CD4-positive, alpha-beta T cell treated with Interleukin-21 for 1 hour (primary cell): ENCODE results near the gene PMM2.
"Not testable (repeated sequence)": the region's sequence is repeated elsewhere in the genome, so short reads cannot be mapped to it uniquely, and the experiment has no call there.

Experiments
- DNase-seq: peaks from one replicate; pipeline ENCODE4 v3.0.0-alpha.2; 2020

Gene PMM2

DNA sequence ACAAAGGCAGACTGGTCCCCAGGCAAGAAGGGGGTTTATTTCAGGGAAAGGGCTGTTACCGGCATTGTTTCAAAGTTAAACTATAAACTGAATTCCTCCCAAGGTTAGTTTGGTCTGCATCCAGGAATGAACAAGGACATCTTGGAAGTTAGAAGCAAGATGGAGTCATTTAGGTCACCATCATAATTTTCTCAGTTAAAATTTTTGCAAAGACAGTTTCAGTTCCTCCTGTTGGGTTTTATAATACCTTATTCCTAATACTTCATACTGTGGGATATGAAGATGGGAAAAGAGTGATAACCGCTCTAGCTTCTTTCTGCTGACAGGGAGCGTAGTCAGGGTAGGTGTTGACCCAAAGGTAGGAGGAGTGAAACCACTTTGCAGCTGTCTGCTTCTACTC, 24.8 kb downstream of the PMM2 start:
- no peak for DNase-seq

DNA sequence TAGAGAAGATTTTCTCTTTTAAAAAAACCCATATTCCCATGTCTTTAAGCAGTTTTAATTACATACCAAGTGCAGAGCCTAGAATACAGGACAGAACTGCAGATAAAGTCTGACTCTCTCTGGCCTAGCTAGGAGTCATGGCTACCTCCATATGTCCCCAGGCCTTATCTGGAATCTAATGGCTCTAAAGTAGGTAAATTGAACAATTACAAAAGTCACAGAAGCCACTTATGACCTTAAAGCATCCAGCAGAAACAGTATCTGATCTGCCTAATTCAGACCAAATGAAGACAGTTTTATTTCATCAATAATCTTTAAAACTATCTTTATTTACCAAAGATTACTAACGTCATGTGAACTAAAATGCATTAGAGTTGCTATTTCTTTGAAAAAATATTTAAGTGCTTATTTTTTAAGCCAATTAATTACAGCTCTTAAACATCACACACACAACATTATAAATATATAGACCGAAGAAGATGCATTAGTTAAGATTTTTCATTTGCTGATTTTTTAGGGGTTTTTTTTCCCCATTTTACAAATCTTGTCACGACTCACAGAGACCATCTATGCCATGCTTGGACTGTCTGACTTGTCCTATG, 28.7 kb downstream of the PMM2 start:
- DNase-seq: no peak

GRCh38 chr16:8828541-8829165, 31.0 kb downstream of the PMM2 start:
- no peak for DNase-seq

DNA sequence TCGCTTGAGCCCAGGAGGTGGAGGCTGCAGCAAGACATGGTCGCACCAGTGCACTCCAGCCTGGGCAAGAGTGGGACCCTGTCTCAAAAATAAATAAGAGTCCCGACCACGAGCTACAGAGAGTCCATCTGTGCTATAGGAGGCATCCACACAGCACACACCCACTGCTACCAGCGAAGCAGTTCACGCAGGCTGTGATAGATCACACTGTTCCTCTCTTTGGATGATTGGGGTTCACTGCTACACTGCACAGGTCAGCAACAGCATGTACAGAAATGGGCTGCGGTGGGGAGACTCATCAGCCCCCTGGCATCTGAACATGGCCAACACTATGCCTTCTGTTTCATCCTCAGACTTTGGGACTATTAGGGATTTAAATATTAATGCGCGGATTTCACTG, 33.8 kb downstream of the PMM2 start:
- no peak for DNase-seq

DNA sequence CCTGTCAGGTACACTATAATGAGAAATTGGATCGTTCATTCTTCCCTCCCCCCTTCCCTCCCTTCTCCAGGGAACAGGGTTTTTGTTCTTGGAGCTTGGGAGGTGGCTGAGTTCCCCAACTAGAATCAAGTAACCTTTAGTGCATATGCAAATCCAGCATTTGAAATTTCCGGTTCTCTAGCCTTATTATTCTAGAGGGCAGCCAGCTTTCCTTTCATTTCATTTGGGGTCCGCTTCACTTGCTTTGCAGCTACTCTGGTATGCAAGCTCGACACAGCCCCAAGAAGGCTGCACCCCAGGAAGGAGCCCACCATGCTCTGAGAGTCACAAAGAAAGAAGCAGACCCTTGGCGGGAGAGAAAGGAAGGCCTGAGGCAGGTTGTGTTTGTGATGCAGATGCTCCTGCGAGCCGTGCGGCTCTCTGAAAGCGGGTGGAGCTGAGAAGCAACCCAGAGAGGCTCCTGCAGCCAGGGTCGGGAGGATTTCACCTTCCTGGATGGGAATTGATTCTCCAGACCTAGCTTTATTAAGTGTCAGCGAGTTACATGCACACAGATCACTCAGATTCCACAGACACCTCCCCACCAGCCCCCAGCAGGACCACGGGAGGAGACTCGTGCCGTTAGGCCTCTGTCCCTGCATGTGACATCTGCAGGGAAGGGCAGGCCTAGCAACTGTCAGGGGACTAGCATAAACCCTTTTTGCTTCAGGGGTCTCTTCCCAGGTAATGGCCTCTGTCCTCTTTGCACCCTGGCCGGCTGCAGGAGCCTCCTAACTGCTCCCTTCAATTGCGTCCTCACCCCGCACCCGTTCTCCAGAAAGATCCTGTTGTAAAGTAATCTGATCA, 34.5 kb downstream of the PMM2 start:
- no peak for DNase-seq

- no peak for DNase-seq
These were observed 35.1 kb downstream of the PMM2 start for GRCh38 chr16:8832717-8833105.

- DNase-seq: not testable (repeated sequence)
These were observed 39.2 kb downstream of the PMM2 start for GRCh38 chr16:8836797-8837196.

DNA sequence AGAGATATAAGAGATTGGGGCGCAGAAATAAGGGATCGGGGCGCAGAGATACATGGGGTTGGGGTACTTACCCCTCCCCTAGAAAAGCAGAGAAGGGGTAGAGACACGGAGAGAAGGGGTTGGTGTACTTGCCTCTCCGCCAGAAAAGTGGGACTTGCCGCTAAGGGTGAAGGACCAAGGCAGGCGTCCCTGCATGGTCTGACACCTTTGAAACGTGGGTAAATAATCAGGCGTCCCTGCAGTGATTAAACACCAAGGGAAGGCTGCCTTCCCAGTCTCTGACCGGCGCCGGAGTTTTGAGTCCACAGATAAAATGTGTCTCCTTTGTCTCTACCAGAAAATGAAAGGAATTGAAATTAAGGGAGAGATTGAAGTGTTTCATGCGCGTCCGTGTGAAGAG, 40.0 kb downstream of the PMM2 start:
- DNase-seq: not testable (repeated sequence)

DNA sequence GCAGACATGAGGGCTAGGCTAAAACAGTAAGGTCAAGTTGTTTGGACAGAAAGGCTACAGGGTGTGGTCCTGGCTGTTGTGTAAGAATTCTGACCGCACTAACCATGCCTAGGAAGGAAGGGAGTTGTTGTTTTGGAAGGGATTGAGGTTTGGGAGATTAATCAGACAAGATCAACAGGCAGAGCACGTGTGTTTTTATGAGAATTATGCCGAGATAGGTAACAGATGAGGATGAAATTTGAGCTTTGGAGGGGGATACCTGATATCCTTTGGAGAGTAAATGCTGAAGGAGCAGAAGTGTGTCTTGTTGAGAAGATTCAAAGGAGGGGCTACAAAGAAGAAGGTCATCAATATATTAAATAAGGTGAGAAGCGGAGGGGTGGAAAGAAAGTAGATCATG, 44.4 kb downstream of the PMM2 start:
- DNase-seq: not testable (repeated sequence)

DNA sequence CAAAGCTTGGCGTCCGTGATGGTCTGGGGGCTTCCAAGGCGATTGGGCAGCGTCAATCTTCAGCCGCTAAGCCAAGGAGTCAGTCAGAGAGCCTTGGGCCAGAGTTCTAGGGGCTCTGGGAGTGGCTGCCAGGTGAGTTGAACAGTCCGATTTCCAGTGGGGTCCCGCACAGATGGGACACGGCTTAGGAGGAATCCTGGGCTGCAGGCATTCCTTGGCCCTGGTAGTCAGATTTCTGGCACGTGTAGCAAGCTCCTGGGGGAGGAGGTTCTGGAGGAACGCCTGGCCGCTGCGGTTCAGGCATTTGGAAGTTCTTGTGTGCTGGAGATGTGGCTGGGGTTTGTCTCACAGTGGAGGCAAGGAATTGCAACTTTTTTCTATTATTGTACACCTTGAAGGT, 45.7 kb downstream of the PMM2 start:
- not testable (repeated sequence) for DNase-seq

DNA sequence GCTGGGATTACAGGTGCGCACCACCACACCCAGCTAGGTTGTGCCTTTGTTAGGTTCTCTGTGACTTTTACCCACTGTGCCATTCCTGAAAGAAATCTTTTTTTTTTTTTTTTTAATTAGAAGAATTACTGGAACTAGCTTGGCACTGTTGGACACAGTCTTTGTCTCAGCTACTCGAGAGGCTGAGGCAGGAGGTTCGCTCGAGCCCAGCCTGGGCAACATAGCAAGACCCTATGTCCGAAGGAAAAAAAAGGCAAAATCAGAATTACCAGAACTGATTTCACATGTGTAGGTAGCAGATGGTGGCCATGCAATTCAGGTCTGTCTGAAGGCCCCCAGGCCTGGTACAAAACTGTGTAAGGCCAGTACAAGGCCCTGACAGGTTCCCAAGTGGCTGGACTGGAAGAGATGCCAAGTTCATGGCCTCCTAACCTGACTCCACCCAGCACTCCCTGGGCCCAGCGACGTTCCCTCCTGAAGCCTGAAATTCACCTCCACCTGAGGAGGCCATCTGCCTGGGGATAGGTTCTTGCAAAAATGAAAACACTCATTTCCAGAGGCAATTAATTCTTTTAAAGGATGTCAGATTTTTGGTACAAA, 48.2 kb downstream of the PMM2 start:
- DNase-seq: no peak

DNA sequence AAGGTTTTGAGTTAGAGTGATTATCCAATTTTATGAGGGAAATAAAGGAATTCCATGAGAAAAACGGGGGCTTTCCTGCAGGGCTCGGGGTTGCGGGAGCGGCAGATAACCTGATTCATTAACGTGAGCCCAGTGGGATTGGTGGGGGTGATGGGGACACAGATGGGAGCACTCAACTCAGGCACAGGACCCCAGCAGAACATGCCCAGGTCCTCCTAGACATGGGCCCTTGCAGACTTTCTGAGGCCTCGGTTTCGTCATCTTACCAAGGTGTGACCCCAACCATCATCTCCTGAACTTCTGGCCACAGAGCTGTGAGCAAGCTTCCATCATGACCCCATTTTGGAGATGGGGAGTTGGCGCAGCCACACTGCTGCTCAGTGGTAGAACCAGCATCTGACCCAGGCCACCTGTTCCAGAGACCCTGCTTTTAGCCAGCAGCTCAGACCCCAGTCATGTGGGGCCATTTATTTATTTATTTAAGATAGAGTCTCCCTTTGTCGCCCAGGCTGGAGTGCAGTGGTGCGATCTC, 48.8 kb downstream of the PMM2 start:
- DNase-seq: no peak

DNA sequence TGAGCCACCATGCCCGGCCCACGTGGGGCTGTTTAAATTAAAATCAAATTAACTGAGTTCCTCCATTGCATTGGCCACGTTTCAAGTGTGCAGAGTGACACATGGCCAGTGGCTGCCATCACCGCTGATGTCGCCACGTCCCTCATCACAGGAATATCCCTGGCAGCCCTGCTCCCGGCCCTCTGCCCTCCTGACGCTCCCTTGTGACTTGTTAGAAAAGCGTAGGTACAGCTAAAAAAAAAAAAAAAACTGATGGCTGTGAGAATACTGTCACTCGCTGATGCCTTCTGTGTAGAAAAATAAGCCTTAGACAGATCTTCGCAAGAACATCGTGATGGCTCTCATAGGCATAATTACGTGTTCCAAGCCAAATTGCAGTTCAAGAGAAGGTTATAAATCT, 49.5 kb downstream of the PMM2 start:
- DNase-seq: no peak

GRCh38 chr16:8847623-8848022, 50.0 kb downstream of the PMM2 start:
- no peak for DNase-seq

DNA sequence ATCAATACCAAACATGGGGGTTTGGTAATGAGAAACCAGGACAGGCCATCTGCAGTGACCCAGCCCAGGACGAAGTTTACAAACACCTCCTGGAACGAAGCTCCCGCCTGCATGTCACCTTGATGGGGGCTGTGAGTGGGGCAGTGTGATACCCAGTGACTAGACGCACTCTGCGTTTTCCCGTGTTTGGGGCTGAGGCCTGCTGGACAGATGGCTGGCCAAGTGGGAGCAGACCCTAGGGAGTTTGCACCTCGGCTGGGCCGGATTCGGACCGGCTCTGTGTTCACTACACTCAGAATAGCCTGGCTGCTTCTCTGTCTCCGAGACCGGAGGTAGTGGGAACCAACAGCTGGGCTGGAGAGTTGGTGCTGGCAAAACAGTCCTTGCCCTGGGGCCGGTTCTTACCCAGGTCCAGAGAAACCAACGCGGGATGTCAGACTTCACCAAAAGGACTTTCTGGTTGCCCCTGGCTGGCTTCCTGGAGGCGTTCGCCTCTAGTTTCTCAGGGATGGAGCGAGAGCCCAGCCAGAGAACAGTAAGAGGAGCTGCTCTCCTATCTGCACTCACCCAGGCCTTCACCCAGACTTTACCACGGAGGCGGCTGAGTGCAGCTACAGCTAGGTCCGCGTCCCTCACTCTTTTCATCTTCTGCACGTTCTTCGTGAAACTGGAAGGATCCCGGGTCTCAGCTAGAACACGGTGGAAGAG, 50.7 kb downstream of the PMM2 start:
- DNase-seq: no peak

- DNase-seq: no peak
These were observed 51.3 kb downstream of the PMM2 start for GRCh38 chr16:8848939-8849391.

DNA sequence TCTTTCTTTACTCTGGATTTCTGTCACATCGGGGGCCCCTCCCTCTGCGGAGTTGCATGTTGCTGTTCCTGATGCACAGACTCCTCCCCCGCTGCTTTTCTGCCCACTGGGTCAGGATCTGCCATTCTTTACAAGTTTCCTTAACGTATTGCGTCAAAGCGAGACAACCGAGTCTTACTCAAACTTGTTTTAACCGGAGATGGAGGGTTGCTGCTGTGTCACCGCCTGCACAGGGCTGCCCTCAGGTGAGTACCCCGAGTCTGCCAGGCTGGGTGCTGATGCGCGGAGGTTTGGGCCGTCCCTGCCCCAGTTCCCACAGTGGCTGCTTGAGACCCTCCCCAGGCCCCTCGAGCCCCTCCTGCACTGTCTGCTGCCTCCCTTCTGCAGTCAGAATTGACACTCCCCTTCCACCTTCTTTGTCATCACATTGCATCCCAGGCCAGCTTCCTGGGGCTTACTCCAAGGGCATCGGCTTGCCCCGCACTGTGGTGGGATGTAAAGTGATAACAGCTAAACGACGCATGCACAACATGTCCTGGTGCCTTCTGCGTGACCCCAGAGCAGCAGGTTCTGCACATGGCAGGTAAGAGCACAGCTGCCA, 51.9 kb downstream of the PMM2 start:
- no peak for DNase-seq

GRCh38 chr16:8850279-8850885, 52.7 kb downstream of the PMM2 start:
- DNase-seq: no peak

DNA sequence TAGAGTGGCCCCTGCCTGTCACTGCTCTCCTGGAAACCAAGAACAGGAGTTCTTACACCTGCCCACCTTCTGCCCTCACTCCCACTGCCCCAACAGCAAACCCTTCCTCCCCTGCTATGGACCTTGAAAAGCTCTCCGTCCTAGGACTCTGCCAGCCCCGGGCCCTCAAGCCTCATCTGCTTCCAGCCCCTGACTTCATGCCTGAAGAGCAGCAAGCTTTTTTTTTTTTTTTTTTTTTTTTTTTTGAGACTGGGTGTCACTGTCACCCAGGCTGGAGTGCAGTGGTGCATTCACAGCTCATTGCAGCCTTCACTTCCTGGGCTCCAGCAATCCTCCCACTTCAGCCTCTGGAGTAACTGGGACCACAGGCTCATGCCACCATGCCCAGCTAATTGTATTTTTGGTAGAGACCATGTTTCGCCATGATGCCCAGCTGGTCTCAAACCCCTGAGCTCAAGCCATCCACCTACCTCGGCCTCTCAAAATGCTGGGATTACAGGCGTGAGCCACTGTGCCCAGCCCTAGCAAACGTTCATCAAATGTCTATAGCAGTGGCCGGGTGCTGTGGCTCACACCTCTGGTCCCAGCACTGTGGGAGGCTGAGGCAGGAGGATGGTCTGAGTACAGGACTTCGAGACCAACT, 54.2 kb downstream of the PMM2 start:
- no peak for DNase-seq

- no peak for DNase-seq
These were observed 54.9 kb downstream of the PMM2 start for GRCh38 chr16:8852534-8852933.

GRCh38 chr16:8853150-8853549, 55.5 kb downstream of the PMM2 start:
- DNase-seq: no peak
